Ovary (tissue), 9 donors: ENCODE measurements around the gene SLC47A2. TPM values are rescaled to one million over a fixed set of nuclear protein-coding genes. Genes with fewer than 3 reads are reported as not detected.

Experiments used
- DNase-seq, 5 donors: peaks; one replicate each; pipeline ENCODE4 v3.0.0-alpha.2; 2019 to 2020
- H3K27ac ChIP-seq, 2 donors: fragments of 200-600 bp; one replicate each; pipeline versions ENCODE4 v1.5.1 to v1.8.0; 2019 to 2022
- H3K27me3 ChIP-seq: fragments of 200-600 bp; one replicate; pipeline ENCODE4 v1.8.0; 2022
- H3K36me3 ChIP-seq: fragments of 200-600 bp; sonication (generic); one replicate; pipeline ENCODE4 v1.5.1; 2019
- H3K4me1 ChIP-seq: one replicate; pipeline ENCODE4 v1.8.1; 2013; ENCODE audit warnings: mild to moderate bottlenecking, moderate library complexity; ENCODE audit not compliant: insufficient read depth
- H3K4me3 ChIP-seq: fragments of 200-600 bp; sonication (generic); one replicate; pipeline ENCODE4 v1.5.1; 2017
- H3K9me3 ChIP-seq, 2 donors: fragments of 200-600 bp in 1 of 2; sonication (generic) in 1 of 2; one replicate each; pipeline versions ENCODE4 v1.5.1 to v1.8.1; 2013 to 2019; ENCODE audit warnings: mild to moderate bottlenecking in 1 of 2, moderate library complexity in 1 of 2
- EP300 ChIP-seq: sonication (generic); formaldehyde crosslinking; IDR thresholded peaks from one replicate; pipeline ENCODE4 v1.6.1; 2017; ENCODE audit warnings: antibody characterized with exemption
- POLR2A ChIP-seq: fragments of 450-650 bp; IDR thresholded peaks from one replicate; pipeline ENCODE4 v1.6.1; 2017; ENCODE audit warnings: antibody characterized with exemption, mild to moderate bottlenecking, moderate library complexity
- WGBS, 3 donors: extraction: QIAGEN DNeasy Blood & Tissue Kit in 1 of 3; methylation state at CpG; one replicate each; pipeline versions ENCODE4 v1.1.5 to v1.1.7; 2013 to 2017; 5-methylcytosine and 5-hydroxymethylcytosine counted together
- intact Hi-C, 4 donors: fragments of 100-400 bp; cut with DNase I; formaldehyde crosslinking; loops; one replicate each; pipeline versions ENCODE4 v1.11.0 to v1.15.1; 2022 to 2023
- polyA plus RNA-seq, 2 donors: library from polyadenylated mRNA; stranded (reverse); fragments of 200-250 nt in 1 of 2; fragments of 350-450 nt in 1 of 2; fragmentation: Illumina TruSeq in 1 of 2; extraction: RNeasy Lipid Tissue Mini Kit (QIAGEN cat#74804) in 1 of 2; gene quantifications; one replicate each; pipeline ENCODE4 v1.2.3, GENCODE V29; 2013 to 2014
- total RNA-seq, 7 donors: library from RNA; depleted of rRNA in 2 of 7; stranded (reverse); fragments of >200 nt in 2 of 7; fragmentation: NEBNext Ultra II Directional in 3 of 7; extraction: Animal tissue kit (Norgen Biotek cat#: 25700) in 3 of 7; gene quantifications; one replicate each; pipeline versions ENCODE4 v1.1.0 to v1.2.4, GENCODE V29; 2016 to 2023
- TF ChIP-seq, protein P1 (sequence below), 3 donors: fragments of 450-650 bp in 2 of 3; fragments of 200-600 bp in 1 of 3; IDR thresholded peaks; one replicate each; pipeline versions ENCODE4 v1.5.1 to v1.8.0; 2016 to 2022; ENCODE audit warnings: antibody characterized with exemption in 3 of 3, mild to moderate bottlenecking in 1 of 3
- donor health status: DM: no; HTN: no; CAD: no; lungs with moderate emphysema.
- donor health status: DM: no; HTN: no; CAD: no.
- donor health status: Bipolar disorder and iron deficiency.
- donor health status: DM: yes; HTN: yes; CAD: no.
- donor health status: DM: no; HTN: no; CAD: no.
- donor health status: DM: yes; HTN: yes; CAD: no.

Gene SLC47A2
- total and polyA plus RNA-seq, 9 donors: 0.87 to 29.4 (median 1.00) TPM; not detected in 6

DNA sequence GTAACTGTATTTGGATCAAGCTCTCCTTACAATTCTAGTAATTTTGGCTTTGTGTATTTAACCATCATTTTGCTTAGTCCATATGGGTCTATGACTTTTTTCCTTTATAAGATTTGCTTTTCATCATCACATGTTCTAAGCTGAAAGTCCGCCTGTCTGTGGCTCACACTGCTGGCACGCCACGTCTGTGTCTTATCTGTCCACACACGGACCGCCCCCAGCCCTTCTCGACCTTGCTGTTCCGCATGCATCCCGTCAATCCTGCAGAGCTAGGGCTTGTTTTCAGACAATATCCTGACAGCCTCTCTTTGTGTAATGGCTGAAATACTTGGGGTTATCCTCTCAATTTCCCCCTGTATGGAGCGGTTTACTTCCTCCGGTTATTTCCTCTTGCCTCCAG, 40.2 kb upstream of the SLC47A2 start:
- intact Hi-C loops: loop anchor here in 2 of 4 donors (5.0 to 10.0 kb wide), 2 partner anchors 104 to 392 kb away; partner anchors contain the start of gene B9D1 (in 1 of the 2)
- Histone ChIP-seq H3K4me1 (no peaks in the 10 kb centered on the region), H3K4me3 (no peak overlapping the region), H3K9me3 (no peaks in the 10 kb centered on the region), H3K27me3 (no peaks in the 10 kb centered on the region), H3K27ac (no peak overlapping the region), H3K36me3 (no peaks in the 10 kb centered on the region)
- 28 to 50% (median 33%) methylated on average over 10 of the region's 10 CpGs for WGBS, 3 donors
- DNase-seq: no peak
- TF ChIP-seq, protein P1, sequence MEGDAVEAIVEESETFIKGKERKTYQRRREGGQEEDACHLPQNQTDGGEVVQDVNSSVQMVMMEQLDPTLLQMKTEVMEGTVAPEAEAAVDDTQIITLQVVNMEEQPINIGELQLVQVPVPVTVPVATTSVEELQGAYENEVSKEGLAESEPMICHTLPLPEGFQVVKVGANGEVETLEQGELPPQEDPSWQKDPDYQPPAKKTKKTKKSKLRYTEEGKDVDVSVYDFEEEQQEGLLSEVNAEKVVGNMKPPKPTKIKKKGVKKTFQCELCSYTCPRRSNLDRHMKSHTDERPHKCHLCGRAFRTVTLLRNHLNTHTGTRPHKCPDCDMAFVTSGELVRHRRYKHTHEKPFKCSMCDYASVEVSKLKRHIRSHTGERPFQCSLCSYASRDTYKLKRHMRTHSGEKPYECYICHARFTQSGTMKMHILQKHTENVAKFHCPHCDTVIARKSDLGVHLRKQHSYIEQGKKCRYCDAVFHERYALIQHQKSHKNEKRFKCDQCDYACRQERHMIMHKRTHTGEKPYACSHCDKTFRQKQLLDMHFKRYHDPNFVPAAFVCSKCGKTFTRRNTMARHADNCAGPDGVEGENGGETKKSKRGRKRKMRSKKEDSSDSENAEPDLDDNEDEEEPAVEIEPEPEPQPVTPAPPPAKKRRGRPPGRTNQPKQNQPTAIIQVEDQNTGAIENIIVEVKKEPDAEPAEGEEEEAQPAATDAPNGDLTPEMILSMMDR (IDR thresholded peaks at IDR 0.05): no peak
- TF ChIP-seq EP300 (no peak), POLR2A (no peak)

DNA sequence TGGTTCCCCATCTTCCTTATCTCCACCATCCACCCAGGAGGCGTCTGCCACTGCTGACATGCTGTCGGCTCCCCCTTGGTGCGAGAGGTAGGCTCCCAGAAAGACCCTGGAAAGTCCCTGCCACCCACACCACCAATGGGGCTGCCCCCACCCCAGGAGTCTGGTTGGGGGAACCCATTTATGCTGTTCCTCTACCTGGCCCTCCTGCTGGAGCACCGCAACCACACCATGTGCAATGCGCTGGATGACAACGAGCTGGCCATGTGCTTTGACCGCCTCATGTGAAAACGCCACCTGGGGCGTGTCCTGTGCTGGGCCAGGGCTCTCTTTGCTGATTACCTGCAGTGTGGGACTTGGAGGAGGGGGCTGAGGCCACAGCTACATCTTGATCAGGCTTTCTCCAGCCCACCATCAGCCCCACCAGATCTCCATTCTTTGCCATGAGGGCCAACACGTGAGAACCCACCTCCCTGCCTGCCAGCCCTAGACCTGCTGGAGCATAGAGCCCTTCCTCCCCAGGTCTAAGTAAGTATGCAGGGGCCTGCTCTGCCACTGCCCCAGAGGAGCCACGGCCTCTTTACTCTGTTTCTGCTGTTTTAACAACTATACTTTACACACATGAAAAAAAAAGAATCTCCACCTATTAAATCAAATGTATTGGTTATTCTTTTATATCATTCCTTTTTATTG, 39.6 kb upstream of the SLC47A2 start:
- Histone ChIP-seq H3K36me3 (no peaks in the 10 kb centered on the region), H3K4me1 (no peaks in the 10 kb centered on the region), H3K27me3 (no peaks in the 10 kb centered on the region), H3K4me3 (no peak overlapping the region), H3K27ac (no peak overlapping the region), H3K9me3 (no peaks in the 10 kb centered on the region)
- no peak for DNase-seq
- 89 to 91% (median 91%) methylated on average over 11 of the region's 11 CpGs for WGBS, 3 donors
- TF ChIP-seq, protein P1 (IDR thresholded peaks at IDR 0.05): no peak
- TF ChIP-seq EP300 (no peak), POLR2A (no peak)
- intact Hi-C loops: loop anchor here in 2 of 4 donors (5.0 to 10.0 kb wide), 2 partner anchors 104 to 391 kb away; partner anchors contain the start of gene B9D1 (in 1 of the 2)

DNA sequence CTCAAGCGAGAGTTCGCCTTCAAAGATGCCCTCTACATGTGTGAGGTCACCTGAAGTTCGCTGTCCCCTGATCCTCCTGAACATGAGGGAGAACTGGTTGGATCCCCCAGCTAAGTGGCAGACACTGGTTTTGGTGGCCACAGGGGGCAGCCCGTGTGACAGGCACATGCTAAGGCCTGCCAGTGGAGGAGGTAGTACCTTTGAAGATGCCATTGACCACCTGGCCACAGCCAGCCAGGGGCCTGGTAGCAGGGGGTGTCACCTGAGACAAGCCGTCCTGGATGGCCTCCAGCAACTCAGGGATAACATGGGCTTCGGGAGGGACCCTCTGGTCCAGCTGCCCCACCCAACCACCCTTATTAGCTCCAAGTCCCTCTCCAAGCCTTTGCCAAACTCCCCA, 39.0 kb upstream of the SLC47A2 start:
- Histone ChIP-seq H3K4me1 (no peaks in the 10 kb centered on the region), H3K9me3 (no peaks in the 10 kb centered on the region), H3K27ac (no peak overlapping the region), H3K27me3 (no peaks in the 10 kb centered on the region), H3K36me3 (no peaks in the 10 kb centered on the region), H3K4me3 (no peak overlapping the region)
- TF ChIP-seq, protein P1 (IDR thresholded peaks at IDR 0.05): no peak
- no peak for TF ChIP-seq EP300
- no peak for TF ChIP-seq POLR2A
- 88 to 93% (median 88%) methylated on average over 6 of the region's 6 CpGs for WGBS, 3 donors
- no peak for DNase-seq
- intact Hi-C loops: loop anchor here in 2 of 4 donors (5.0 to 10.0 kb wide), 2 partner anchors 103 to 391 kb away; partner anchors contain the start of gene B9D1 (in 1 of the 2)

DNA sequence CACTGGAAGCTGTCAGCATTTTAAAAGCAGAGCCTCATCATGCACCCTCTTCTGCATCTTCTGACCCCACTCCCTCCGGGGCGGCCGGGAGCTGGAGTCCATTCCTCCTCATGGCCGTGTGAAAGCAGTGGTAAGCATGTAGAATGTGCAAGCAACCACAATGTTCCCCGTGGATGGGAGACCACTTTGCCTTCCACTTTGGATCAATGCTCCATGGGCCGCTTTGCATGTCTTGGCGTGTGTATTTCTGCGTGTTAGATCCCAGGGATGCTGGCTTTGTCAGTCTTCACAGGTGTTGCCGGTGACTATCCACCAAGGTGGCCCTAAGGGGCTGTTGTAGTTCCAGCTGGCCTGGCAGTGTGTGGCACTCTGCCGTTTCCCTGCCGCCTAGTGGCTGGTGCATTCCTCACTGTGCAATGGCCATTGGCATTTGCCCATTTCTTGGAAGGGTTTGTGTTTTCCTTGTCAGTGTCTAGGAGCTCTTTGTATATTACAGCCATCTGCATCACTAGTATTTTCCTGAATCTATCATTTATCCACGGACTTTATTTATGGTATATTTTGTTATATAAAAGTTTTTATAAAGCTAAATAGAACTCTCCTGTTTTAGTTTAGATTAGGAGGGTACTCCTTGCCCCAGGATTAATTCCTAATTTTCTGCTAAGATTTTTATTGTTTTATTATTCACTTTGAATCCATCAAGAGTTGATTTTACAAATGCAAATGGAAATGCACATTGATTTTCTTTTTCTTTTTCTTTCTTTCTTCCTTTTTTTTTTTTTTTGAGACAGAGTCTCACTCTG, 37.5 kb upstream of the SLC47A2 start:
- WGBS, 3 donors: 73 to 81% (median 75%) methylated on average over 12 of the region's 12 CpGs
- TF ChIP-seq, protein P1 (IDR thresholded peaks at IDR 0.05): no peak
- TF ChIP-seq EP300: no peak
- no peak for TF ChIP-seq POLR2A
- H3K4me3 ChIP-seq: no peak overlapping the region
- no peaks in the 10 kb centered on the region for H3K9me3 ChIP-seq
- no peak overlapping the region for H3K27ac ChIP-seq
- H3K4me1 ChIP-seq: no peaks in the 10 kb centered on the region
- no peaks in the 10 kb centered on the region for H3K36me3 ChIP-seq
- no peaks in the 10 kb centered on the region for H3K27me3 ChIP-seq
- intact Hi-C loops: loop anchor here in 1 of 4 donors (10.0 kb wide), 1 partner anchor 389 kb away; the partner anchor contains the start of gene B9D1
- peak in 1 of 5 donors; percentile 21 for DNase-seq
